IgD-negative memory B cell (primary cell): ENCODE measurements around the gene HYDIN. TPM values are rescaled to one million over a fixed set of nuclear protein-coding genes. Genes with fewer than 3 reads are reported as not detected.

ENCODE experiments used
- H3K27ac Mint-ChIP-seq, 3 donors: one replicate each; pipeline ENCODE4 v1.8.0; 2020 to 2022; ENCODE audit warnings: mild to moderate bottlenecking in 3 of 3, mixed read lengths in 3 of 3, moderate library complexity in 1 of 3
- H3K27me3 Mint-ChIP-seq: one replicate; pipeline ENCODE4 v1.8.0; 2021; ENCODE audit warnings: mixed read lengths
- H3K36me3 Mint-ChIP-seq: one replicate; pipeline ENCODE4 v1.8.0; 2020; ENCODE audit warnings: mild to moderate bottlenecking, mixed read lengths
- H3K4me1 Mint-ChIP-seq, 3 donors: one replicate each; pipeline ENCODE4 v1.8.0; 2020 to 2022; ENCODE audit warnings: mixed read lengths in 3 of 3, mild to moderate bottlenecking in 1 of 3
- H3K4me3 Mint-ChIP-seq, 4 donors: one replicate each; pipeline ENCODE4 v1.8.0; 2020 to 2022; ENCODE audit warnings: mild to moderate bottlenecking in 4 of 4, mixed read lengths in 4 of 4, moderate library complexity in 3 of 4
- H3K9me3 Mint-ChIP-seq, 3 donors: one replicate each; pipeline ENCODE4 v1.8.0; 2020 to 2021; ENCODE audit warnings: mixed read lengths in 3 of 3, mild to moderate bottlenecking in 1 of 3
- polyA plus RNA-seq: library from polyadenylated mRNA; unstranded; fragments of 300-500 nt; fragmentation: Illumina TruSeq; gene quantifications from one replicate; pipeline ENCODE4 v1.2.3, GENCODE V29; 2021

HYDIN gene
- polyA plus RNA-seq, 1 donor from 2014 or later: not detected

DNA sequence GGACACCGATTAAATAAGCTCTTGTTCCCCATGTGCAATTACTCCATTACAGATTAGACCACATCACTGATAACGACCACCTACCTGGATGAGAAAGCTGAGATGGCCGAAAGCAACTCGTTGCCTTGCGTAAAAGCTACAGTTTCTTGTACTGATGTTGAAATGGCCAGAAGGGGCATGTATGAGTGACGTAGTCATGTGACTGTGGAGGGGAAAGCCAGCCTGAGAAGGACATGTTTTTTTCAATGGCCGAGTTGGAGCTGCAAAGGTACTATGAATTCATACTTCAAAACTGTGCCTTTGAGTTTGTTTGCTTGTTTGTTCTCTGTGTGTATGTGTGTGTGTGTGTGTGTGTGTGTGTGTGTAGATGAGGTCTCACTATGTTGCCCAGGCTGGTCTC, 17.0 kb upstream of the HYDIN start:
- Mint-ChIP-seq H3K9me3 (peaks cover 0 to 3% (median 0%) of the 10 kb centered on the region in 3 donors), H3K27me3 (peaks cover 6% of the 10 kb centered on the region), H3K4me1 (peaks cover 0 to 1% (median 0%) of the 10 kb centered on the region in 3 donors), H3K27ac (no peak overlapping the region), H3K36me3 (no peaks in the 10 kb centered on the region), H3K4me3 (no peak overlapping the region)

DNA sequence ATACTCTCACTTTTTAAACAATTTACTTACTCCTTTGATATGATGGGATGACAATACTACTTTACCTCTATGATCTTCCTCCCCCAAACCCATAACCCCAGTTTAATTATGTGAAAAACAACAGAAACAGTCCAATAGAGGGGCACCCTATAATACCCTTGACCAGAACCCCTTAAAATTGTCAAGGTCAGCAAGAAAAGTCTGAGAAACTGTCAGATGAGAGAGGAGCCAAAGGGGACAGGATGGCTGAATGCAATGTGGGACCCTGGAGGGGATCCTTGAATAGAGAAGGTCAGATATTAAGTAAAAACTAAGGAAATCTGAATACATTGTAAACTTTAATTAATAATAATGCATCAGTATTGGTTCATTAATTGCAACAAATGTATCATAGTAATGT, 15.8 kb upstream of the HYDIN start:
- Mint-ChIP-seq H3K27me3 (peaks cover 6% of the 10 kb centered on the region), H3K4me3 (no peak overlapping the region)

DNA sequence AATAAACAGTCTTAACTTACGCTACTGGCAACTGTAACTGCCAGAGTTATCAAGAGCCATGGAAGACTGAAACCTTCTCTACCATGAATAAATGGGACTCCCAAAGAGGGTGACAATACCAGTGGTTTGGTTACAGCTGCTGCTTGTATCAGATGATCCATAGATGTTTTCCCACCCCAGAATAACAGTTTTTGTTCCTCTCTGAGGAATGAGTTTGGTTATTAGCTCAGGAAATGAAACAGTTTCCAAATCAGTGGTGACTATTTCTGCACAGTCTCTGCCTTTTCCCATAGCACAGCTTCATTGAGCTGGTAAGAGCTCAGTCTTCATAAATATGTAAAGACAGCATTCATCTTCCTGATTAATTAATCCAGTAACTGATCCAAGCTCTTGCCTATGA, 14.0 kb upstream of the HYDIN start:
- Mint-ChIP-seq H3K36me3 (no peaks in the 10 kb centered on the region), H3K27me3 (peaks cover 8% of the 10 kb centered on the region), H3K4me3 (no peak overlapping the region), H3K27ac (no peak overlapping the region), H3K9me3 (peaks cover 0 to 3% (median 0%) of the 10 kb centered on the region in 3 donors), H3K4me1 (peaks cover 0 to 1% (median 0%) of the 10 kb centered on the region in 3 donors)

More for the DNA sequence above, 15.8 kb upstream of the HYDIN start:
- Mint-ChIP-seq H3K27ac (no peak overlapping the region), H3K4me1 (peaks cover 0 to 1% (median 0%) of the 10 kb centered on the region in 3 donors), H3K36me3 (no peaks in the 10 kb centered on the region), H3K9me3 (peaks cover 0 to 3% (median 0%) of the 10 kb centered on the region in 3 donors)

DNA sequence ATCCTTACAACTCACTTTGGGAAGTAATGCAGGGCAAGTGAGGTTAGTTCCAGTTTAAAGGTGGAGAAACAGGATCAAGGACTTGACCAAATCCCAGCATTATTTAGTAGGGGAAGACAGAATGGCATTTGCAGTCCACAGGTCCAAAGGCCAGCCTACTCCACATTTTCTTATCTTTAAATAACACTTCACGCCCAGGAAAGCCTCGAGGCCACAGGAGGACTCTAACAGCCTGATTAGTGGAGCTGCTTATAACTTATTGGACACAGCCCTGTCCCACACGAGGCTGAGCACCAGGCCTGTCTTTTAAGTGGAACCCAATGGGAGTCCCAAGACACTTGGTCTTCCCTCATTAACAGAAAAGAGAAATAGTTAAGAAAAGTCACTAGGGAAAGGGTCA, 12.1 kb upstream of the HYDIN start:
- Mint-ChIP-seq H3K4me3 (no peak overlapping the region), H3K36me3 (no peaks in the 10 kb centered on the region), H3K9me3 (peaks cover 0 to 3% (median 0%) of the 10 kb centered on the region in 3 donors), H3K4me1 (no peaks in the 10 kb centered on the region), H3K27me3 (peaks cover 12% of the 10 kb centered on the region), H3K27ac (no peak overlapping the region)

DNA sequence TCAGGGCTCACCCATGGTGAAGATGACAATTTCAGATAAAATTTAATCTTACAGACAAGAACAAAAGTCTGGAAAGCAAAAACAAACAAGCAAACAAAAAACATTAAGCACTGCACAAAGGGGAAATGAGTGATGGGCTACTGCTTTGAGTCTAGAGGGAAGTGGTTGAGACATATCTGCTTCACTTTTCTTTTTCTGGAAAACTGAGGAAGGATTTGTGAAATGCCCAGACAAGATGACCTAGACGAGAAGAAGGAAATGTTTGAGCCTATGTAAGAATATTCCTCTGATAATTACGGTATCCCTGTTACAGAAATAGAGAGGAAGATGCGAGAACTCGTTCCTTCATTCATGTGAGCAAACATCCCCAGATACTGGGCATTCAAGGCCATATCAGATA, 11.5 kb upstream of the HYDIN start:
- Mint-ChIP-seq H3K27me3 (peaks cover 14% of the 10 kb centered on the region), H3K27ac (peak overlapping the region in 1 of 3 donors; percentile 35), H3K9me3 (no peaks in the 10 kb centered on the region), H3K4me1 (no peaks in the 10 kb centered on the region), H3K4me3 (no peak overlapping the region), H3K36me3 (no peaks in the 10 kb centered on the region)

DNA sequence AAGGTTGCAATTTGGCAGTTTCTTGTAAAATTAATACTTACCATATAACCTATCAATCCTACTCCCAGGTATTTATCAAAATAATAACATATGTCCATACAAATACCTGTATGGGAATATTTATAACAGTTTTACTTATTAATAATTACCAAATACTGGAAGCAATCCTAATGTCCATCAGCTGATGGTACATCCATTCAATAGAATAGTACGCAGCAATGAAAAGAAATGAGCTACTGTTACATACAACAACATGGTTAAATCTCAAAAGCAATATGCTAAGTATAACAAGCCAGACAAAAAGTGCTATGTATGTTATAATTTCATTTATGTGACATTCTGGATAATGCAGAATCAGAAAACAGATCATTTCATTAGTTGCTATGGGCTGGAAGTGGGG, 1.2 kb downstream of the HYDIN start:
- Mint-ChIP-seq H3K4me3 (no peak overlapping the region), H3K4me1 (peaks cover 0 to 3% (median 0%) of the 10 kb centered on the region in 3 donors), H3K27me3 (peaks cover 28% of the 10 kb centered on the region), H3K36me3 (no peaks in the 10 kb centered on the region), H3K27ac (no peak overlapping the region), H3K9me3 (peaks cover 19 to 34% (median 26%) of the 10 kb centered on the region in 3 donors)

DNA sequence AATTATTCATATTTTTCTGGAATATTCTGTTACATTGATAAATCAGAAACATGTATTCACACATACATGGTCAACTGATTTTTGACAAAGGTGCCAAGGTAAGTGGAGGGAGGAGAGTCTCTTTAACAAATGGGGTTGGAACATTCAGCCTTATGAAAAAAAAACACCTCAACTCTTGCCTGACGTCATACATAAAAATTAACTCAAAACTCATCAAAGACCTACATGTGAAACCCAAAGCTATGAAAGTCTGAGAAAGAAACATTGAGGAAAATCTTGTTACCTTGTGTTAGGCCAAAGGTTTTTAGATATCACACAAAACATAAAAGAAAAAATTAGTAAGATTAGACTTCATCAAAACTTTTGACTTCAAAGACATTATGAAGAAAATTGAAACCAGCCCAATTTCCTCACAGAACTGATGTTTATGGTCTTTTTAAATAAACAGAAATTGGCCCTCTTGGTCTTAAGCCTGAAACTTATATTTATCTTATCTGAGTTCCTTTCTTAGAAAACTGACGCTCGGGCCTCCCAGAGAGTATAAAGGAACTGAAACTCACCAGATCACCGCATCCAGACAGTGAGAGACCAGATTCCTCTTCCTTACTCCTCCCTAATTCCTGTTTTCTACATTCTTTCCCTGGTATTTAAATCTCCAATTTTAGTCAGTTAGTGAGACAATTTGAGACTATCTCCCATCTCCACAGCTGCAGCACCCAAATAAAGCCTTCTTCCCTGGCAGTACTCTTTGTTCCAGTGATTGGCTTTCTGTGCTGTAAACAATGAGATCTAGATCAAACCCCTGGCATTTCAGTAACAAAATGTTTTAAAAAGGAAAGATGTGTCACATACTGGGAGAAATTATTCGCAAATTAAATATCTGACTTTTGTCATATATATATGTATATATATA, 4.0 kb downstream of the HYDIN start:
- H3K9me3 Mint-ChIP-seq: peaks cover 21 to 39% (median 26%) of the 10 kb centered on the region in 3 donors
- no peak overlapping the region for H3K27ac Mint-ChIP-seq

DNA sequence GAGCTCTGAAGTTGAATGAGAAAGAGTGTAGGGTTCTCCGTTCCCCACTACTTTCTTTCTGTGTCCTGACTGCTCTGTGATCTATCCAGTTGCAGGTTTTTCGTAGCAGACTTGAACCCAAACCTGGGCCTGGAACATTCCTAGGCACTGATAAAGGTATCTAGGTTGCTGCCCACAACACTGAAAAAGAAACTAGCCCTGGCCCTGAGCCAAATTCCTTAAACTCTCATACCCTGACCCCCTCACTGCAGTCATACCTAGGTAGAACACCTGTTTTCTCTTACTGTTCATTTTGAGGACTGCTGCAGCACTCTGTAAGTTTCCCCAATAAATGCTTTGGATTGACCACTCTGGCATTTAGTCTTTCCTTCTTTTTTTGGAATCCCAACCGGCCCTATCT, 5.4 kb downstream of the HYDIN start:
- Mint-ChIP-seq H3K36me3 (no peaks in the 10 kb centered on the region), H3K27ac (no peak overlapping the region), H3K4me1 (peaks cover 0 to 3% (median 0%) of the 10 kb centered on the region in 3 donors), H3K9me3 (peaks cover 21 to 39% (median 21%) of the 10 kb centered on the region in 3 donors), H3K27me3 (peaks cover 8% of the 10 kb centered on the region), H3K4me3 (no peak overlapping the region)

More for the DNA sequence above, 4.0 kb downstream of the HYDIN start:
- Mint-ChIP-seq H3K4me3 (no peak overlapping the region), H3K27me3 (peaks cover 18% of the 10 kb centered on the region), H3K36me3 (no peaks in the 10 kb centered on the region), H3K4me1 (peaks cover 0 to 3% (median 0%) of the 10 kb centered on the region in 3 donors)

DNA sequence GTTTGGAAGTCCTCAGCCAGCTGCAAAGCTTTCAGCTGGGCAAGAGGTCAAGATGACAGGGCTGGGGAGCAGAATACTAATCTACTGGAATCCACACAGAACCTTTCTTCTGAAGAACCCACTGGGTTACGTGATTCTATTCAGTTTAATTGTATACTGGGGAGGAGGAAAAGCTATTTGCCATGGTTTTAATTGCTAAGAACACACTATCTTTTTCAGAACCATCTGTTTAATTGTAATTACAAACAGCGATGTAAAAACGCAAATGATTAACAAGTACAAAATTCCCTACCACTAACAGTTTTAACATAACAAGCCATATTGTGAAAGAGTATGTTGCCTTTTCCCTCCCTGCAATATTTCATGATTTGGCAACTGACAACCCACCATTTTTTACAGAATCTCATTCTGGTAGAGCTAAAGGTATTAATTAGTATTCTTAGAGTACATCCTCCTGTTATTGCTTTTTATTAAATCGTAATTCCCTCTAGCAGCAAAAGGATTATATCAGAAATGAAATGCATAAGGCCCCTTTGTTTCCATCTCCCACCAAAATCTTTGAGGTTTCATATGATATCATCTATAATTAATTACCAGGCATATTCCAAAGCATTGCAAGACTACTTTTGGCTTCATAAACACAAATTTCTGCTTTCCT, 12.1 kb downstream of the HYDIN start:
- Mint-ChIP-seq H3K36me3 (no peaks in the 10 kb centered on the region), H3K27me3 (no peaks in the 10 kb centered on the region), H3K27ac (no peak overlapping the region), H3K4me3 (no peak overlapping the region), H3K9me3 (peaks cover 6 to 13% (median 7%) of the 10 kb centered on the region in 3 donors), H3K4me1 (no peaks in the 10 kb centered on the region)

DNA sequence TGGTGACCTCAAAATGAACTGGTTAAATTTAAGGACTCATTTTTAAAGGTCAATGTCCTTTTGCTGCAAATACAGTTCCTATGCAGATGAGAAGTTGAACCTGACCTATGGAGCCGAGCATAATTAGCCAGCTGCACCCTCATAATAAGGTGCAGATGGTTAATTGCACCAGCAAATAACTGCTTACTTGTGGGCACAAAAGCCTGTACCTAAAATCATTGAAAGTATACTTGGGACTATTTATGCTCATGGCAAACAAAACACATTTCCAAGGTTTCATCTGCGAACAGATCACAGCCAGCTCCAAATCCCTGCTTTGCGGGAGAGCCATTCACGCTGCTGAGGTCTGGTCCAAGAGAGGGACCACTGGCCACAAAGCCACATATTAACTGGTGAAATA, 13.0 kb downstream of the HYDIN start:
- Mint-ChIP-seq H3K36me3 (no peaks in the 10 kb centered on the region), H3K27me3 (no peaks in the 10 kb centered on the region), H3K9me3 (peaks cover 4 to 8% (median 4%) of the 10 kb centered on the region in 3 donors), H3K4me1 (no peaks in the 10 kb centered on the region), H3K4me3 (no peak overlapping the region), H3K27ac (no peak overlapping the region)

DNA sequence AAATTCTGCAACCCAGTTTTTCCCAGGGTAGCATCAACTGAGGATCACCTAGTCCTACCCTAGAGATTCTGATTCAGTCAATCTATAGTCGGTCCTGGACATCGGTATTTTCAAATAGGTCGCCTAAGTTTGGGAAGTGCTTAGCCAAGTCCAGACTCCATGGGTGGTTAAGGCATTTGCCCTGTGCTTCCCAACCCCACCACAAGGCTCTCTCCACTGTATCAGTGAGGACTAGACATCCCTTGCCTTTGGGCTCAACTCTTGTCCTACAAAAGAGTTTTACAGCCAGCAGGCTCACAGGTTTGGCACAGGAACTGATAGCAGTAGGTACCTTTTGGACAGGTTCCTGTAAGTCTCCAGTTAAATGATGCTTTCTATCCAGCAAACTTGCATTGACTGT, 13.8 kb downstream of the HYDIN start:
- Mint-ChIP-seq H3K36me3 (no peaks in the 10 kb centered on the region), H3K4me3 (no peak overlapping the region), H3K27me3 (no peaks in the 10 kb centered on the region), H3K27ac (no peak overlapping the region), H3K4me1 (no peaks in the 10 kb centered on the region), H3K9me3 (peaks cover 0 to 1% (median under 1%) of the 10 kb centered on the region in 3 donors)

DNA sequence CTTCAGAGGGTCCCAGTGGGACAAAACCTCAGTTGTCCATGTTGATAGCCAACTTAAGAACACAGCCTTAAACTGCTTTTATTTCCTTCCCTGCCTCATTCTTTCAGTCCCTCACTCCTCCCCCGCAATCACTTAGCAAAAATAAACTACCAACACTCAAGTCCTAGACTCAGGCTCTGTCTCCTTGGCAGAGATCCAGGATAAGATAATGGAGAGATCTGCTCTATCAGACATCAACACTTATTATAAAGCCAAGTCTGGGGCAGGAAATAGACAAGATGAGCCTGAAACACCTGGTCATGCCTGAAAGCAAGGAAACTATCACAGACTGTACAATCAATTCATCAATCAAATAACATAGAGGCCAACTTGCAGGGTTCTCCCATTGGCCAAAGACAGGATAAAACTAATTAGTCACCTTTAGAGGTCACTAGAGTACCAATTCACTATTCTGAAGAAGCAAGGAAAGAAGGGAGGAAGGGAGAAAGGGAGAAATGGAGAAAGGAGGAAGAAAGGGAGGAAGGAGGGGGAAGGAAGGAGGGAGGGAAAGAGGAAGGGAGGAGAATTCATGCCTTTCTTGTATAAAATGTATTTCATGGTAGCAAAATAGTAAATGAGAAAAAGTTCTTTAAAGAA, 15.7 kb downstream of the HYDIN start:
- H3K9me3 Mint-ChIP-seq: peaks cover 0 to 2% (median 0%) of the 10 kb centered on the region in 3 donors
- H3K27me3 Mint-ChIP-seq: no peaks in the 10 kb centered on the region
- no peaks in the 10 kb centered on the region for H3K36me3 Mint-ChIP-seq
- H3K4me1 Mint-ChIP-seq: peaks cover 0 to 2% (median 0%) of the 10 kb centered on the region in 3 donors
- H3K27ac Mint-ChIP-seq: no peak overlapping the region
- no peak overlapping the region for H3K4me3 Mint-ChIP-seq

DNA sequence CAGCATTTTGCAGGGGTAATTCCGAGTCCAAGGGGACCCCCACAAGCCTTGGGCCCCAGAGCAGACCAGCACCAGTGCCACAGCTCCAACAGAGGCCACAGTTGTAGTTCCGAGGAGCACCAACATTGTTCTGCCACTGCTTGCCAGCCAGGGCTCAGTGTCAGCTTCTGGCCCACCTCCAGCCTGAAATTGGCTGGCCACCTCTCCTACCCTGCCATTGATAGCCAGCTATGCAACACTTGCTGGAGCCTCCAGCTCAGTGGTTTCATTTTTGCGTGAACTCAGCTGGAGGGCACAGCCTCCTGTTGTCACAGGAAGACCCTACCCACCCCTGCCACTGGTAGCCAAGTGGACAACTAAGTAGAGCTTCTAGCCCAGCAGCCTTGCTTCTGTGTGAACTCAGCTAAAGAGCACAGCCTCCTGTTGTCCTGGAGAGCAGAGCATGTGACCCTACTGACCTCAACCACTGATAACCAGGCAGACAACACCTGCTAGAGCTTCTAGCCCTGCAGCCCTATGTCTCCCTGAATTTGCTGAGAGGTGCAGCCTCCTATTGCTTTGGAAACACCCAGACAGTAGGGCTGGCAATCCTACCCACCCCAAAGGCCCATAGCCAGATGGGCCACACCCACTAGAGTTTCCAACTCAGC, 24.9 kb downstream of the HYDIN start:
- no peak overlapping the region for H3K27ac Mint-ChIP-seq
- peaks cover 12% of the 10 kb centered on the region for H3K27me3 Mint-ChIP-seq
- peaks cover 9 to 36% (median 21%) of the 10 kb centered on the region in 3 donors for H3K9me3 Mint-ChIP-seq
- peaks cover 0 to 3% (median 0%) of the 10 kb centered on the region in 3 donors for H3K4me1 Mint-ChIP-seq
- no peak overlapping the region for H3K4me3 Mint-ChIP-seq
- H3K36me3 Mint-ChIP-seq: peaks cover 11% of the 10 kb centered on the region

DNA sequence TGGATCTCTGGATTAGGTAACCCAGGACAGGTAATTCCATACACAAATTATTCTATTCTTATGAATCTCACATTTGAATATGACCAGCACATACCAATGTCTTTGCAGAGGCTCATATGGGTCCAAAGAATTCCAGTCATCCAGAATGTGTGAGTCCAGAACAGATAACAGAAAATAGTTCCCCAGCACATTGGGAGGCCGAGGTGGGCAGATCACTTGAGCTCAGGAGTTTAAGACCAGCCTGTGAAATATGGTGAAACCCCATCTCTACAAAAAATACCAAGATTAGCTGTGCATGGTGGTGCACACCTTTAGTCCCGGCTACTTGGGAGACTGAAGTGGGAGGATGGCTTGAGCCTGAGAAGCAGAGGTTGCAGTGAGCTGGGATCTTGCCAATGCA, 26.9 kb downstream of the HYDIN start:
- Mint-ChIP-seq H3K36me3 (peaks cover 13% of the 10 kb centered on the region), H3K4me1 (peaks cover 0 to 3% (median 0%) of the 10 kb centered on the region in 3 donors), H3K27ac (no peak overlapping the region), H3K4me3 (no peak overlapping the region), H3K27me3 (peaks cover 14% of the 10 kb centered on the region), H3K9me3 (peaks cover 7 to 27% (median 26%) of the 10 kb centered on the region in 3 donors)
